HCT116 (cell line): Measurements from ENCODE around the gene PSMD2. TPM values are rescaled to one million over a fixed set of nuclear protein-coding genes. Genes with fewer than 3 reads are reported as not detected.

Experiments
- ATAC-seq: fragments of 200-7000 bp; cut with Tn5 transposase; 2 replicates; pipeline ENCODE4 v1.9.1; 2020; ENCODE audit warnings: mild to moderate bottlenecking, moderate library complexity
- BruUV-seq: library from RNA; stranded (reverse); fragments of 400-500 nt; replicated peaks from 2 replicates; lab custom pipeline; 2021; lab: Mats Ljungman, UMichigan
- CTCF ChIA-PET: fragments of 300-600 bp; sonication (Branson Sonifier 250); formaldehyde crosslinking; loops from one replicate; lab custom pipeline; 2021; ENCODE audit warnings: antibody characterized with exemption; lab: Charles Lee
- POLR2A ChIA-PET: fragments of 300-600, 350-600 bp; sonication (Branson Sonifier 250); formaldehyde crosslinking; loops from one replicate; lab custom pipeline; 2021; ENCODE audit warnings: antibody characterized with exemption; lab: Charles Lee
- RAD21 ChIA-PET, 2 experiments: fragments of 300-600 bp; sonication (Branson Sonifier 250); formaldehyde crosslinking; loops; one replicate each; lab custom pipeline; 2023; ENCODE audit warnings: low total read pairs in 2 of 2; ENCODE audit not compliant: uncharacterized antibody in 2 of 2, unreplicated experiment in 2 of 2, low non-redundant PET in 1 of 2; lab: Charles Lee
- DNase-seq: peaks from one replicate; pipeline ENCODE4 v3.0.0-alpha.2; 2010; ENCODE audit warnings: low read depth, low spot score
- H2AFZ ChIP-seq: fragments of 200-600 bp; shearing (Covaris generic), sonication (generic); 2 replicates; pipeline ENCODE4 v1.6.1; 2017; ENCODE audit warnings: low read depth, mixed run types, mixed read lengths, antibody characterized with exemption, low read length; ENCODE audit not compliant: poor library complexity, severe bottlenecking
- H3K27ac ChIP-seq: 2 replicates; pipeline ENCODE4 v1.5.1; 2012; ENCODE audit warnings: low read depth, low read length
- H3K27me3 ChIP-seq: fragments of 200-600 bp; sonication (generic); 2 replicates; pipeline ENCODE4 v1.6.1; 2016; ENCODE audit warnings: mixed run types, low read length, mixed read lengths; ENCODE audit not compliant: insufficient read depth
- H3K36me3 ChIP-seq, 2 experiments: fragments of 200-500 bp in 1 of 2; fragments of 200-600 bp in 1 of 2; sonication (Bioruptor generic) in 1 of 2; sonication (generic) in 1 of 2; 2 replicates each; pipeline versions ENCODE4 v1.5.1 to v1.6.1; 2014 to 2016; ENCODE audit warnings: low read length in 2 of 2, inconsistent platforms in 1 of 2, mixed read lengths in 1 of 2, mixed run types in 1 of 2; ENCODE audit not compliant: insufficient read depth in 2 of 2, control insufficient read depth in 1 of 2
- H3K4me1 ChIP-seq, 2 experiments: fragments of 200-600 bp in 1 of 2; sonication (generic) in 1 of 2; 2 replicates each; pipeline versions ENCODE4 v1.5.1 to v1.6.1; 2012 to 2017; ENCODE audit warnings: low read length in 2 of 2, inconsistent platforms in 1 of 2, mild to moderate bottlenecking in 1 of 2, mixed read lengths in 1 of 2, mixed run types in 1 of 2, moderate library complexity in 1 of 2; ENCODE audit not compliant: insufficient read depth in 2 of 2, control insufficient read depth in 1 of 2
- H3K4me2 ChIP-seq: fragments of 200-600 bp; sonication (generic); 2 replicates; pipeline ENCODE4 v1.6.1; 2017; ENCODE audit warnings: mixed run types, low read length, mixed read lengths
- H3K4me3 ChIP-seq, 2 experiments: fragments of 200-600 bp in 1 of 2; sonication (generic) in 1 of 2; replicated peaks in 1 of 2; 2 replicates each; pipeline ENCODE4 v1.5.1; 2011 to 2016; ENCODE audit warnings: low read length in 2 of 2, control low read depth in 1 of 2, low read depth in 1 of 2, mild to moderate bottlenecking in 1 of 2, mixed read lengths in 1 of 2, mixed run types in 1 of 2
- H3K79me2 ChIP-seq: fragments of 200-600 bp; sonication (generic); 2 replicates; pipeline ENCODE4 v1.6.1; 2017; ENCODE audit warnings: mild to moderate bottlenecking, mixed run types, low read length, moderate library complexity, mixed read lengths; ENCODE audit not compliant: insufficient read depth
- H3K9ac ChIP-seq: fragments of 200-600 bp; sonication (generic); 2 replicates; pipeline ENCODE4 v1.6.1; 2016; ENCODE audit warnings: low read length, mixed read lengths
- H3K9me2 ChIP-seq: fragments of 200-600 bp; sonication (generic), shearing (Covaris generic); 2 replicates; pipeline ENCODE4 v1.6.1; 2017; ENCODE audit warnings: mixed run types, mild to moderate bottlenecking, moderate library complexity; ENCODE audit not compliant: insufficient read depth
- H3K9me3 ChIP-seq, 2 experiments: fragments of 200-500 bp in 1 of 2; fragments of 200-600 bp in 1 of 2; sonication (Bioruptor generic) in 1 of 2; sonication (generic) in 1 of 2; 2 replicates each; pipeline ENCODE4 v1.6.1; 2014 to 2017; ENCODE audit warnings: low read length in 2 of 2, mixed read lengths in 2 of 2, inconsistent platforms in 1 of 2, low read depth in 1 of 2, mild to moderate bottlenecking in 1 of 2, mixed run types in 1 of 2, moderate library complexity in 1 of 2; ENCODE audit not compliant: control insufficient read depth in 1 of 2, insufficient read depth in 1 of 2
- H4K20me1 ChIP-seq: fragments of 200-600 bp; sonication (generic), shearing (Covaris generic); 2 replicates; pipeline ENCODE4 v1.6.1; 2017; ENCODE audit warnings: mixed run types, mild to moderate bottlenecking, moderate library complexity; ENCODE audit not compliant: insufficient read depth
- ATF3 ChIP-seq: IDR thresholded peaks from 2 replicates; pipeline ENCODE4 v1.6.1; 2012
- CEBPB ChIP-seq: IDR thresholded peaks from 2 replicates; pipeline ENCODE4 v1.6.1; 2012; ENCODE audit warnings: low read depth
- EGR1 ChIP-seq: IDR thresholded peaks from 2 replicates; pipeline ENCODE4 v1.6.1; 2012; ENCODE audit warnings: low read depth
- ELF1 ChIP-seq: IDR thresholded peaks from 2 replicates; pipeline ENCODE4 v1.6.1; 2012; ENCODE audit warnings: low read depth, borderline replicate concordance
- EZH2 ChIP-seq: fragments of 200-600 bp; sonication (generic); IDR thresholded peaks from 2 replicates; pipeline ENCODE4 v1.6.1; 2017; ENCODE audit warnings: antibody characterized with exemption, mixed run types
- FOSL1 ChIP-seq: IDR thresholded peaks from 2 replicates; pipeline ENCODE4 v1.6.1; 2012; ENCODE audit warnings: low read depth
- JUND ChIP-seq: IDR thresholded peaks from 2 replicates; pipeline ENCODE4 v1.6.1; 2012
- MAX ChIP-seq: IDR thresholded peaks from 2 replicates; pipeline ENCODE4 v1.6.1; 2012
- POLR2A ChIP-seq: IDR thresholded peaks from 2 replicates; pipeline ENCODE4 v1.7.0; 2011; ENCODE audit warnings: borderline replicate concordance; ENCODE audit not compliant: insufficient read depth, insufficient read length; ENCODE audit errors: extremely low read depth
- POLR2AphosphoS5 ChIP-seq: IDR thresholded peaks from 2 replicates; pipeline ENCODE4 v1.6.1; 2011; ENCODE audit warnings: mild to moderate bottlenecking, low read depth, low read length, moderate library complexity
- RAD21 ChIP-seq: IDR thresholded peaks from 2 replicates; pipeline ENCODE4 v1.6.1; 2012; ENCODE audit warnings: low read depth, mild to moderate bottlenecking
- SP1 ChIP-seq: IDR thresholded peaks from 2 replicates; pipeline ENCODE4 v1.6.1; 2012; ENCODE audit warnings: low read depth
- SRF ChIP-seq: IDR thresholded peaks from 2 replicates; pipeline ENCODE4 v1.6.1; 2012; ENCODE audit warnings: low read depth
- ZFX ChIP-seq: fragments of 450-650 bp; IDR thresholded peaks from 2 replicates; pipeline ENCODE4 v1.6.1; 2017
- intact Hi-C: fragments of 100-400 bp; cut with micrococcal nuclease; formaldehyde crosslinking; loops from 2 replicates; pipeline ENCODE4 v1.10.0; 2022
- total RNA-seq: library from RNA; stranded (reverse); gene quantifications from one replicate; pipeline ENCODE4 v1.2.1, GENCODE V29; 2021; ENCODE audit not compliant: unreplicated experiment

The PSMD2 gene
- total RNA-seq, 1 experiment from 2014 or later, result 402 TPM

GRCh38 chr3:184335291-184335660, 36.2 kb downstream of the PSMD2 start:
- intact Hi-C loops, result no loop called here
- ATAC-seq, result peak; percentile 28
- no peak overlapping the region for H2AFZ ChIP-seq

GRCh38 chr3:184335661-184336546, 36.9 kb downstream of the PSMD2 start:
- peaks cover 2 to 66% of the 10 kb centered on the region in 2 experiments; a peak in 3 of 4 replicates for H3K4me1 ChIP-seq
- RAD21 ChIA-PET, result no interaction called here
- H3K27me3 ChIP-seq, result no peaks in the 10 kb centered on the region
- intact Hi-C loops, result no loop called here
- ATAC-seq (peak; percentile 72), DNase-seq (peak; percentile 61)
- no peaks in the 10 kb centered on the region for H3K9me3 ChIP-seq
- peaks cover 27% of the 10 kb centered on the region; the same call in 1 of the 2 replicates for H4K20me1 ChIP-seq
- H3K9me2 ChIP-seq, result no peaks in the 10 kb centered on the region
- peak overlapping the region; percentile 83 for H3K9ac ChIP-seq
- H3K36me3 ChIP-seq, result peaks cover 30 to 41% of the 10 kb centered on the region in 2 experiments
- BruUV-seq, result no TSS peak
- peak overlapping the region; percentile 90 for H3K4me2 ChIP-seq
- H3K4me3 ChIP-seq, result peak overlapping the region; percentile 73
- peaks cover 49% of the 10 kb centered on the region for H3K79me2 ChIP-seq
- no peak overlapping the region for H2AFZ ChIP-seq
- CTCF ChIA-PET, result interaction anchor here (0.9 to 1.5 kb wide), 3 partner anchors 10 to 47 kb away, joined by 3 to 7 read pairs (median 3); no protein-coding TSS in a partner anchor
- H3K27ac ChIP-seq, result peak overlapping the region; percentile 85
- POLR2A ChIA-PET, result interaction anchor here (1.7 kb wide), 1 partner anchor 10 kb away, joined by 5 read pairs; no protein-coding TSS in a partner anchor
- TF ChIP-seq EZH2, result no peak
- TF ChIP-seq ZFX, result peak; percentile 44; the same call in 1 of the 2 replicates
- TF ChIP-seq ATF3, result no peak
- TF ChIP-seq ELF1, result no peak
- no peak for TF ChIP-seq CEBPB
- peak; percentile 84 for TF ChIP-seq EGR1
- TF ChIP-seq MAX, result 0 out of 2 replicates have a peak, but pooled peaks have one; percentile 41
- no peak for TF ChIP-seq FOSL1
- peak; percentile 81 for TF ChIP-seq SP1
- TF ChIP-seq SRF, result no peak
- TF ChIP-seq RAD21, result no peak
- TF ChIP-seq POLR2AphosphoS5, result peak; percentile 86
- no peak for TF ChIP-seq POLR2A
- peak; percentile 52 for TF ChIP-seq JUND

More at GRCh38 chr3:184335291-184335660, 36.2 kb downstream of the PSMD2 start:
- Histone ChIP-seq H3K4me3 (peak overlapping the region in 1 of 2 experiments; percentile 73; a peak in 3 of 4 replicates), H3K36me3 (peaks cover 32 to 44% of the 10 kb centered on the region in 2 experiments), H3K9me2 (no peaks in the 10 kb centered on the region), H4K20me1 (peaks cover 28% of the 10 kb centered on the region; the same call in 1 of the 2 replicates), H3K27ac (peak overlapping the region; percentile 85), H3K4me1 (peaks cover 2 to 68% of the 10 kb centered on the region in 2 experiments; a peak in 3 of 4 replicates), H3K79me2 (peaks cover 54% of the 10 kb centered on the region), H3K9ac (peak overlapping the region; percentile 83), H3K9me3 (no peaks in the 10 kb centered on the region), H3K4me2 (peak overlapping the region; percentile 90), H3K27me3 (no peaks in the 10 kb centered on the region)
- POLR2A ChIA-PET, result no interaction called here
- CTCF ChIA-PET, result interaction anchor here (0.9 to 1.3 kb wide), 2 partner anchors 10 to 46 kb away, joined by 3 read pairs; no protein-coding TSS in a partner anchor
- DNase-seq, result no peak
- TF ChIP-seq MAX, result no peak
- no peak for TF ChIP-seq POLR2A
- no peak for TF ChIP-seq RAD21
- RAD21 ChIA-PET, result no interaction called here
- BruUV-seq, result no TSS peak
